RWPE1 (cell line): Measurements from ENCODE around the gene CBFA2T2.

Source experiments
- CTCF ChIA-PET: fragments of 350-600 bp; sonication (Branson Sonifier 250); formaldehyde crosslinking; extraction: SDS; loops from one replicate; lab custom pipeline; 2021; lab: Yijun Ruan, JAX
- POLR2A ChIA-PET: fragments of 400-600 bp; formaldehyde crosslinking; extraction: SDS; loops from one replicate; lab custom pipeline; 2020; ENCODE audit warnings: antibody characterized with exemption; ENCODE audit not compliant: low non-redundant PET; lab: Yijun Ruan, JAX
- DNase-seq: peaks from one replicate; pipeline ENCODE4 v3.0.0; 2012; ENCODE audit warnings: low spot score
- H3K27ac ChIP-seq: fragments of 450-650 bp; 2 replicates; pipeline ENCODE4 v1.5.1; 2017
- TF ChIP-seq, protein P1 (sequence below): fragments of 450-650 bp; conservative IDR thresholded peaks from 2 replicates; pipeline ENCODE4 v1.5.1; 2017; ENCODE audit warnings: low read depth, mild to moderate bottlenecking

The CBFA2T2 gene

DNA sequence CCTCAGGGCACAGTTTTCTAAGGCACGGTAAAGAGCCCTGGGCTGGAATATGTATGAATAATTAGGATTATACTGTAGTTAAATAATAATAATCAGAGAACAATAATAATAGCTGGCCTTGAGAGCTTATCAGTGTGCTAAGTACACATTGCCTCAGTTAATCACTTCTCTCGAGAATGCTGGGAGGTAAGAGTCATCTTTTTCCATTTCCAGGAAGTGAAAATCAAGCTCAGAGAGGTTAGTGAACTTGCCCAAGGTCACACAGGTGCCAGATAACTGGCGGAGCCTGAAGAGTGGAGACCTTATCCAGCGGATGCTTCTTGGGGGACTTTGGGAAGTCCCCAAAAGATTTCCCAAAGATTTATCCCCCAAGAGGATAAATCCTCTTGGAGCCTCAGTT, 19.4 kb upstream of the CBFA2T2 start:
- TF ChIP-seq, protein P1, sequence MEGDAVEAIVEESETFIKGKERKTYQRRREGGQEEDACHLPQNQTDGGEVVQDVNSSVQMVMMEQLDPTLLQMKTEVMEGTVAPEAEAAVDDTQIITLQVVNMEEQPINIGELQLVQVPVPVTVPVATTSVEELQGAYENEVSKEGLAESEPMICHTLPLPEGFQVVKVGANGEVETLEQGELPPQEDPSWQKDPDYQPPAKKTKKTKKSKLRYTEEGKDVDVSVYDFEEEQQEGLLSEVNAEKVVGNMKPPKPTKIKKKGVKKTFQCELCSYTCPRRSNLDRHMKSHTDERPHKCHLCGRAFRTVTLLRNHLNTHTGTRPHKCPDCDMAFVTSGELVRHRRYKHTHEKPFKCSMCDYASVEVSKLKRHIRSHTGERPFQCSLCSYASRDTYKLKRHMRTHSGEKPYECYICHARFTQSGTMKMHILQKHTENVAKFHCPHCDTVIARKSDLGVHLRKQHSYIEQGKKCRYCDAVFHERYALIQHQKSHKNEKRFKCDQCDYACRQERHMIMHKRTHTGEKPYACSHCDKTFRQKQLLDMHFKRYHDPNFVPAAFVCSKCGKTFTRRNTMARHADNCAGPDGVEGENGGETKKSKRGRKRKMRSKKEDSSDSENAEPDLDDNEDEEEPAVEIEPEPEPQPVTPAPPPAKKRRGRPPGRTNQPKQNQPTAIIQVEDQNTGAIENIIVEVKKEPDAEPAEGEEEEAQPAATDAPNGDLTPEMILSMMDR, result no peak
- ChIA-PET CTCF (interaction anchor here (0.6 to 2.0 kb wide), 3 partner anchors 13 to 412 kb away, joined by 3 to 11 read pairs (median 4); no protein-coding TSS in a partner anchor), POLR2A (no interaction called here)
- DNase-seq, result no peak
- no peak overlapping the region for H3K27ac ChIP-seq

DNA sequence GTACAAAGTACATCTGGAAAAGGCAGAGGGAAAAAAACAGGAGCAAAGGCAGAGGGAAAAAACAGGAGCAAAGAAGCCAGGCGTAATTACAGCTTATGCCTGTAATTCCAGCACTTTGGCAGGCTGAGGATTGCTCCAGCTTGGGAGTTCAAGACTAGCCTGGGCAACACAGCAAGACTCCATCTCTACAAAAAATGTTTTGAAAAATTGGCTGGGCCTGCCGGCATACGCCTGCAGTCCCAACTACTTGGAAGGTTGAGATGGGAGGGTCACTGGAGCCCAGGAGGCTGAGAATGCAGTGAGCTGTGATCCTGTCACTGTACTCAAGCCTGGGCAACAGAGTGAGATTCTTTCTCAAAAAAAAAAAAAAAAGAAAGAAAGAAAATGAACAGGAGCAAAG, 19.0 kb upstream of the CBFA2T2 start:
- TF ChIP-seq, protein P1, result no peak
- H3K27ac ChIP-seq, result no peak overlapping the region
- ChIA-PET CTCF (interaction anchor here (0.6 to 2.0 kb wide), 3 partner anchors 14 to 412 kb away, joined by 3 to 11 read pairs (median 3); no protein-coding TSS in a partner anchor), POLR2A (interaction anchor here (0.6 kb wide), 1 partner anchor 20 kb away, joined by 3 read pairs; no protein-coding TSS in a partner anchor)
- no peak for DNase-seq

DNA sequence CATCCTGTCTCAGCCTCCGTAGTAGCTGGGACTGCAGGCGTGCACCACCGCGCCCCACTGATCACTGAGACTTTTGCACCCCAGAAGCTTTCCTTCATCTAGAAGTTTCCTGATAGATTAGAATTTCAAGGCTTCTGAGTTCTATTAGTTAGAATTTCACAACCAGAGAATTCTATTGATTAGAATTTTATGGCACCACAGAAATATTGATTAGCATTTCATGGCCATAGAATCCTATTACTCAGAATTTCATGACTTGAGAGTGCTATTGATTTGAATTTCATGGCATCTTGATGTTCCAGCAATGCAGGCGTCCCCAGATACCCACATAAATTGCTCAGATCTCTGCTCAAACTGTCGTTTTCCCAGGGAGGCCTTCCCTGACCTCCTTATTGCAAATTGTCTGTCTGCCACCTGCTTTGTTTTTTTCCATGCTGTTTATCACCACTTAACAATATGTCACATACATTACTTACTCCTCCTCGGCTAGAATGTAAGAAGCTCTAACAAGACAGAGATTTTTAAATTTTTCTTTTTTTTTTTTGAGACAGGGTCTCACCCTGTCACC, 16.9 kb upstream of the CBFA2T2 start:
- H3K27ac ChIP-seq, result no peak overlapping the region
- POLR2A ChIA-PET, result interaction anchor here (0.6 kb wide), 1 partner anchor 52 kb away, joined by 9 read pairs; no protein-coding TSS in a partner anchor
- TF ChIP-seq, protein P1, result no peak
- no peak for DNase-seq
- CTCF ChIA-PET, result interaction anchor here (0.6 to 1.6 kb wide), 5 partner anchors 15 to 1621 kb away, joined by 3 read pairs; no protein-coding TSS in a partner anchor

DNA sequence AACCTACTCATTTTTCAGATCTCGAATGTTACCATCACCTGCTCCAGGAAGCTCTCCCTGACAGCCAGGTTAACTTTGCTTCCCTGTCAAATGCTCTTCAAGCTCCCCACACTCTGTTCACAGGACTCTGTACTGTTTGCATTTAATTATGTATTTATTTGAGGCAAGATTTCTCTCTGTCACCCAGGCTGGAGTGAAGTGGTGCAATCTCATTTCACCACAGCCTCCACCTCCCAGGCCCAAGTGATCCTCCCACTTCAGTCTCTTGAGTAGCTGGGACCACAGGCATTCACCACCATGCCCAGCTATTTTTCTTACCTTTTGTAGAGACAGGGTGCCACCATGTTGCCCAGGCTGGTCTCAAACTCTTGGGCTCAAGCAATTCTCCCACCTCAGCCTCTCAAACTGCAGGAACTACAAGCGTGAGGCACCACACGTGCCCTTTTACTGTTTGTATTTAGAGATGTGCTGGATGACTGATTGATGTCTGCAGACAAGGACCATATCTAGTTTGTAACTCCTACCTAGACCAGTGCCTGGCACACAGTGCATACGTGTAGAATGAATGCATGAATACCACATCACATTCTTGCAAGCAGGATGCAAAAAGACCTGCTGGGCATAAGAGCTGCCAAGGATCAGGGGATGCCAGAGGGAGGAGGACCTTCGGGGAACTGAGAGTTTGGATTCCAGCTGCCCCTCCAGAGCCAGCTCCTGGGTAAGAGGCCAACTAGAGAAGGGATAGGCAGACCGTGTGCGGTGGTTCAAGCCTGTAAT, 15.6 kb upstream of the CBFA2T2 start:
- ChIA-PET CTCF (interaction anchor here (1.6 kb wide), 1 partner anchor 17 kb away, joined by 3 read pairs; no protein-coding TSS in a partner anchor), POLR2A (interaction anchor here (0.7 to 1.5 kb wide), 2 partner anchors 15 to 641 kb away, joined by 3 to 5 read pairs; partner anchors contain the start of gene CBFA2T2)
- TF ChIP-seq, protein P1, result no peak
- H3K27ac ChIP-seq, result no peak overlapping the region
- DNase-seq, result no peak

DNA sequence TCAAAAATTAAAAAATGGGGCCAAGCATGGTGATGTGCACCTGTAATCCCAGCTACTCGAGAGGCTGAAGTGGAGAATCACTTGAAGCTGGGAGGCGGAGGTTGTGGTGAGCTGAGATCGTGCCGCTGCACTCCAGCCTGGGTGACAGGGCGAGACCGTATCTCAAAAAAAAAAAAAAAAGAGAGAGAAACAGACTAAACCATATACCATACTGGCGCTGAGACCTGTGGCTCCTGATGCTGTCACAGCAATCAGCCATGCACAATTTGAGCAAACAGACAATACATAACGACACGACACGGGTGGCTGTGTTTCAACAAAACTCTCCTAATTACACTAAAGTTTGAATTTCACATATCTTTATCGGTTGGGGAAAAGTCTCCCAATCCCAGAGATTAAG, 14.9 kb upstream of the CBFA2T2 start:
- TF ChIP-seq, protein P1, result no peak
- POLR2A ChIA-PET, result interaction anchor here (0.5 to 1.5 kb wide), 3 partner anchors 15 to 641 kb away, joined by 3 to 5 read pairs (median 3); partner anchors contain the start of gene CBFA2T2
- no peak overlapping the region for H3K27ac ChIP-seq
- CTCF ChIA-PET, result no interaction called here
- DNase-seq, result no peak
